ENCODE data around the gene PTPRN2. TPM values are rescaled to one million over a fixed set of nuclear protein-coding genes. Genes with fewer than 3 reads are reported as not detected.

Gene PTPRN2
- polyA plus RNA-seq, 1 of the 3 experiments (the other 2 are of a cell fraction), result 4.0 TPM

DNA sequence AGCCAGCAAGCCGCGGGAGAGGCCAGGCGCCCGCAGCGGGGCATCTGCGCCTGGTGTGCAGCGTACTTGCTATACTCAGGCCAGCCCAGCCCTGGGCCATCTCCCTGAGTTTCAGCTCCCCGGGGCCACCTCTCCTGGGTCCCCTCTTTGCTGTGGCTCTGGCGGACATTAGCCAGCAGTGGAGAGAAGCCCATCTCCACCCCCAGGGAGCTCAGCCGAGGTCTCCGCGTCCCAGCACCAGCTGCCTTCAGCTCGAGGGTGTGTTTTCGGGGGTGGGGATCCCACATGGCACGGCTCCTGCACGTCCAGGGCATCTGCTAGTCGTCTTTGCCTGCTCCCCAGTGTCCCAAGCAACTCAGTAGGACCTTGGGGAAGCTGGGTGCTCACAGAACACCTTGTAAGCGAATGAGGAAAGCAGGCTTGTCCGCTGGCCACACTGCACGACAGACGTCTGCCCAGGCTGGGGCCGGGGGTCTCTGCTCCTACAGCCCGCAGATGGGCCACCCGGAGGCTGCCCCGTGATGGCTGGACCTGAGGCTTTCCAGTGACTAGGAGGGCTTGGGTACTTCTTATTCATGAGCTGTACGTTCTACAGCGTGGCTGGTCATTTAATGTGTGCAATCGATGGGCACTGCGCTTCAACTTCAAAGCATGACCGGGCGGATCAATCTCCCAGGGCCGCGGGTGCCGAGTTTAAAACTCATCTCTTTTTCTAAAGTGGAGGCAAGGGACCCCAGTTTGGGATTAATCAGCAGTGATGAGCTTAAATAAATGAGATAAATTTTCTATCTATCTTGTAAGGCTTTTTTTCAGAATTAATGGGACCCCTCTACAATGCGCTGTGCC lies 795.2 kb downstream of the PTPRN2 start:
- H4K20me1 ChIP-seq (ENCODE audit: insufficient read depth), result no peaks in the 10 kb centered on the region
- no peaks in the 10 kb centered on the region for H3K79me2 ChIP-seq (ENCODE audit: insufficient read depth)
- no peaks in the 10 kb centered on the region for H3K9me2 ChIP-seq
- ChIA-PET POLR2A (no interaction called here), CTCF (interaction anchor here (0.8 to 0.9 kb wide), 2 partner anchors 43 to 64 kb away, joined by 3 read pairs; no protein-coding TSS in a partner anchor)
- no peaks in the 10 kb centered on the region for H3K36me3 ChIP-seq (replicated peaks in 1 of 2; ENCODE audit: control insufficient read depth in 1 of 2, insufficient read depth in 2 of 2, low read length in 1 of 2)
- no peaks in the 10 kb centered on the region; the same call in 1 of the 2 replicates for H3K9me3 ChIP-seq
- no peaks in the 10 kb centered on the region for H3F3A ChIP-seq (replicated peaks; ENCODE audit: insufficient read depth)
- TF ChIP-seq USF2 (IDR thresholded peaks at IDR 0.05; ENCODE audit: borderline replicate concordance, low read depth, low read length) (no peak), YY1 (IDR thresholded peaks at IDR 0.05; ENCODE audit: low read depth) (no peak), NFIC (IDR thresholded peaks at IDR 0.05; ENCODE audit: borderline replicate concordance) (no peak), RCOR1 (IDR thresholded peaks at IDR 0.05; ENCODE audit: low read length) (no peak), TEAD4 (IDR thresholded peaks at IDR 0.05; ENCODE audit: borderline replicate concordance, insufficient read depth) (no peak), RAD21 (IDR thresholded peaks at IDR 0.05; ENCODE audit: low read length) (no peak), MXI1 (IDR thresholded peaks at IDR 0.05; ENCODE audit: low read depth, low read length) (no peak), USF1 (IDR thresholded peaks at IDR 0.05; ENCODE audit: borderline replicate concordance, low read depth) (no peak), RXRA (IDR thresholded peaks at IDR 0.05; ENCODE audit: borderline replicate concordance, low read depth) (no peak), EP300 (IDR thresholded peaks at IDR 0.05; ENCODE audit: borderline replicate concordance in 1 of 2, low read depth in 1 of 2, low read length in 1 of 2) (no peak), NRF1 (IDR thresholded peaks at IDR 0.05; ENCODE audit: low read depth, low read length) (no peak), FOXJ3 (CRISPR knock-in tag; IDR thresholded peaks at IDR 0.05) (no peak), GABPA (IDR thresholded peaks at IDR 0.05; ENCODE audit: low read depth) (no peak), ELF1 (IDR thresholded peaks at IDR 0.05) (no peak), JUND (IDR thresholded peaks at IDR 0.05) (no peak)
- TF ChIP-seq, protein P1, sequence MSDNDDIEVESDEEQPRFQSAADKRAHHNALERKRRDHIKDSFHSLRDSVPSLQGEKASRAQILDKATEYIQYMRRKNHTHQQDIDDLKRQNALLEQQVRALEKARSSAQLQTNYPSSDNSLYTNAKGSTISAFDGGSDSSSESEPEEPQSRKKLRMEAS (IDR thresholded peaks at IDR 0.05; ENCODE audit: low read depth), result no peak
- TF ChIP-seq, protein P2, sequence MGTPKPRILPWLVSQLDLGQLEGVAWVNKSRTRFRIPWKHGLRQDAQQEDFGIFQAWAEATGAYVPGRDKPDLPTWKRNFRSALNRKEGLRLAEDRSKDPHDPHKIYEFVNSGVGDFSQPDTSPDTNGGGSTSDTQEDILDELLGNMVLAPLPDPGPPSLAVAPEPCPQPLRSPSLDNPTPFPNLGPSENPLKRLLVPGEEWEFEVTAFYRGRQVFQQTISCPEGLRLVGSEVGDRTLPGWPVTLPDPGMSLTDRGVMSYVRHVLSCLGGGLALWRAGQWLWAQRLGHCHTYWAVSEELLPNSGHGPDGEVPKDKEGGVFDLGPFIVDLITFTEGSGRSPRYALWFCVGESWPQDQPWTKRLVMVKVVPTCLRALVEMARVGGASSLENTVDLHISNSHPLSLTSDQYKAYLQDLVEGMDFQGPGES (IDR thresholded peaks at IDR 0.05; ENCODE audit: low read depth, low read length), result no peak
- no peak overlapping the region for H3K27ac ChIP-seq (ENCODE audit: low read depth in 2 of 2, low read length in 1 of 2)
- no peak overlapping the region for H3K4me3 ChIP-seq (ENCODE audit: low read depth in 2 of 2, low read length in 1 of 2)
- H3K4me2 ChIP-seq, result no peak overlapping the region
- no peak overlapping the region for H2AFZ ChIP-seq (ENCODE audit: low read depth)
- H3K27me3 ChIP-seq (ENCODE audit: insufficient read depth), result no peaks in the 10 kb centered on the region
- DNase-seq, result no peak
- WGBS (ENCODE audit: low lambda C conversion rate), result 56% methylated on average over 20 of the region's 35 CpGs
- no peaks in the 10 kb centered on the region for H3K4me1 ChIP-seq (ENCODE audit: control insufficient read depth in 1 of 2, insufficient read depth in 2 of 2, low read depth in 1 of 2, low read length in 1 of 2)
- no peak overlapping the region for H3K9ac ChIP-seq
